Lower leg skin (tissue), 4 donors: ENCODE measurements around the gene ADPGK. TPM values are rescaled to one million over a fixed set of nuclear protein-coding genes. Genes with fewer than 3 reads are reported as not detected.
A peak's percentile ranks its signal among the peaks of the same experiment; 100 is the strongest.
"Not testable (repeated sequence)": the region's sequence is repeated elsewhere in the genome, so short reads cannot be mapped to it uniquely, and the experiment has no call there.

Source experiments
- DNase-seq, 2 donors: peaks; one replicate each; pipeline ENCODE4 v3.0.0-alpha.2; 2019; ENCODE audit warnings: low spot score in 2 of 2
- H3K4me3 ChIP-seq: fragments of 200-600 bp; sonication (generic); 2 replicates; pipeline ENCODE4 v1.5.1; 2017; ENCODE audit warnings: mild to moderate bottlenecking, low read depth; ENCODE audit not compliant: poor library complexity, severe bottlenecking
- POLR2A ChIP-seq, 2 donors: fragments of 450-650 bp; IDR thresholded peaks; one replicate each; pipeline ENCODE4 v1.6.1; 2016 to 2017; ENCODE audit warnings: antibody characterized with exemption in 2 of 2, mild to moderate bottlenecking in 1 of 2, moderate library complexity in 1 of 2
- WGBS, 2 donors: methylation state at CpG; one replicate each; pipeline ENCODE4 v1.1.5; 2018; 5-methylcytosine and 5-hydroxymethylcytosine counted together
- intact Hi-C: fragments of 100-400 bp; cut with DNase I; formaldehyde crosslinking; loops from one replicate; pipeline ENCODE4 v1.15.0; 2023; ENCODE audit warnings: low total_unique reads
- total RNA-seq, 4 donors: library from RNA; depleted of rRNA; stranded (reverse); fragments of >200 nt; gene quantifications; one replicate each; pipeline ENCODE4 v1.1.0, GENCODE V29; 2016
- TF ChIP-seq, protein P1 (sequence below), 3 donors: fragments of 450-650 bp; IDR thresholded peaks; one replicate each; pipeline ENCODE4 v1.5.1; 2016; ENCODE audit warnings: antibody characterized with exemption in 3 of 3, mild to moderate bottlenecking in 3 of 3, moderate library complexity in 2 of 3

Gene ADPGK
- total RNA-seq, 4 donors from 2014 or later = 31.1 to 83.1 (median 43.1) TPM

DNA sequence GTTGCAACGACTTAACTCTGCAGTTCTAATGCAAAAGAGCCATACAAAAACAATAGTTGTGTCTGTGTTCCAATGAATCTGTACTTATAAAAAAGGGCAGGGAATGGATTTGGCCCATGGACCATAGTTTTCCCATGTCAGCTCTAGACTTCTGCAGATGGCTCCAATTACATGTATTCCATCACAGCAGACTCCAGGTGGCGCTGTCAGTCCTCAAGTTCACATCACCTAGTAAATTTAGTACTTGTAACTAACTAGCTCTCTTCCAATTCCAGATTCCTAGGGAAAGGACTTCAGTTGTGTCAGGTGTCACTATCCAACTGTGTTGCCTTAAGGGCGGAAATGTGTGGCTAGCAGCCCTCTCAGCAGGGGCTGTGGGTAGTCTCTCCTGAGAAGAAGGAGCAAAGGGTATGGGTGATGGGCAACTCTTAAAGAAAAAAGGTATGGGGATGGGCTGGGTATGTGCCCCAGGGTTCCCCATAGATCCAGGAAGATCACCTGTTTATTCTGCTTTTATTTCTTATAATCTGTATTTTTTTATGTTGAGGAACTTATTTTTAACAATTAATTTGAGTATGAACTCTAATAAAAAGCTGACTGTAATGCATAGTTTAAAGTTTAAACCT lies 61.4 kb downstream of the ADPGK start:
- 43 to 53% methylated on average over 3 of the region's 3 CpGs for WGBS, 2 donors
- DNase-seq = peak in 1 of 2 donors; percentile 28
- no peak overlapping the region for H3K4me3 ChIP-seq
- TF ChIP-seq, protein P1, sequence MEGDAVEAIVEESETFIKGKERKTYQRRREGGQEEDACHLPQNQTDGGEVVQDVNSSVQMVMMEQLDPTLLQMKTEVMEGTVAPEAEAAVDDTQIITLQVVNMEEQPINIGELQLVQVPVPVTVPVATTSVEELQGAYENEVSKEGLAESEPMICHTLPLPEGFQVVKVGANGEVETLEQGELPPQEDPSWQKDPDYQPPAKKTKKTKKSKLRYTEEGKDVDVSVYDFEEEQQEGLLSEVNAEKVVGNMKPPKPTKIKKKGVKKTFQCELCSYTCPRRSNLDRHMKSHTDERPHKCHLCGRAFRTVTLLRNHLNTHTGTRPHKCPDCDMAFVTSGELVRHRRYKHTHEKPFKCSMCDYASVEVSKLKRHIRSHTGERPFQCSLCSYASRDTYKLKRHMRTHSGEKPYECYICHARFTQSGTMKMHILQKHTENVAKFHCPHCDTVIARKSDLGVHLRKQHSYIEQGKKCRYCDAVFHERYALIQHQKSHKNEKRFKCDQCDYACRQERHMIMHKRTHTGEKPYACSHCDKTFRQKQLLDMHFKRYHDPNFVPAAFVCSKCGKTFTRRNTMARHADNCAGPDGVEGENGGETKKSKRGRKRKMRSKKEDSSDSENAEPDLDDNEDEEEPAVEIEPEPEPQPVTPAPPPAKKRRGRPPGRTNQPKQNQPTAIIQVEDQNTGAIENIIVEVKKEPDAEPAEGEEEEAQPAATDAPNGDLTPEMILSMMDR (IDR thresholded peaks at IDR 0.05) = no peak
- no peak for TF ChIP-seq POLR2A (IDR thresholded peaks at IDR 0.05)
- intact Hi-C loops = no loop called here

DNA sequence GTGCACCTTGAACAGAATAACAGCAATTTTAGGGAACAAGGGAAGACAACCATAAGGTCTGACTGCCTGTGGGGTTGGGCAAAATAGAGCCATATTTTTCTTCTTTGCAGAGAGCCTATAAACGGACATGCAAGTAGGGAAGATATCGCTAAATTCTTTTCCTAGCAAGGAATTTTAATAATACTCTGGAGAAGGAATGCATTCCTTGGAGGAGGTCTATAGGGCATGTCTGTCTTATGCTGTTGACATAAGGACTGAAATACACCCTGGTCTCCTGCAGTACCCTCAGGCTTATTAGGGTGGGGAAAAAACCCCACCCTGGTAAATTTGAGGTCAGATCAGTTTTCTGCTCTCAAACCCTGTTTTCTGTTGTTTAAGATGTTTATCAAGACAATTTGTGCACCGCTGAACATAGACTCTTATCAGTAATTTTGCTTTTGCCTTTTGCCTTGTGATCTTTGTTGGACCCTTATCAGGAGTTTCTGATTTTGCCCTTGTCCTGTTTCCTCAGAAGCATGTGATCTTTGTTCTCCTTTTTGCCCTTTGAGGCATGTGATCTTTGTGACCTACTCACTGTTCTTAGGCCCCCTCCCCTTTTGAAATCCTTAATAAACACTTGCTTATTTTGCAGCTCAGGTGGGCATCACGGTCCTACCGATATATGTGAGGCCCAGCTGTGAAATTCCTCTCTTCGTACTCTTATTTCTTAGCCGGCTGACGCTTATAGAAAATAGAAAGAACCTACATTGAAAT lies 74.8 kb downstream of the ADPGK start:
- intact Hi-C loops, H3K4me3 ChIP-seq, DNase-seq: not testable (repeated sequence)
- 82 to 88% methylated on average over 8 of the region's 8 CpGs for WGBS, 2 donors

DNA sequence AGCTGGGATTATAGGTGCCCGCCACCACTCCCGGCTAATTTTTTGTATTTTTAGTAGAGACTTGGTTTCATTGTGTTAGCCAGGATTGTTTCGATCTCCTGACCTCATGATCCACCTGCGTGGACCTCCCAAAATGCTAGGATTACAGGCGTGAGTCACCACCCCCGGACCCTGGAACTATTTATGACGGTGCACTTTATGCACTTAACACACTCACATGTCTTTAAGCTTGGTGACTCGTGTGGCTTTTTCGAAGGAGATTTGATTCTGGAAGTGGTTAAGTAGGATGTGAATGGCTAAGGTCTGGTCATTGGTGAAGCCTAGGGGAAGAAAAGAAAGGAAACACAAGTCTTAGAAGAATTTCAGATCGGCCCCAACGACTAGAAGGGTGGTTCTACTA lies 77.3 kb downstream of the ADPGK start:
- no peak overlapping the region for H3K4me3 ChIP-seq
- intact Hi-C loops = no loop called here
- TF ChIP-seq POLR2A (IDR thresholded peaks at IDR 0.05) = no peak
- TF ChIP-seq, protein P1 (IDR thresholded peaks at IDR 0.05) = no peak
- DNase-seq = no peak
- 92 to 94% methylated on average over 11 of the region's 11 CpGs for WGBS, 2 donors

Other genes starting within 250 kb of the ADPGK start
- gene GOLGA6B, start 129.1 kb downstream of the ADPGK start, total RNA-seq = under 1 TPM in 1 of 4 donors, not detected in 3; 0.15 TPM
- not detected for gene HIGD2B, start 97.6 kb downstream of the ADPGK start, total RNA-seq
- 10 to 100 TPM; 11.4 to 13.9 (median 11.6) TPM for gene BBS4, start 97.6 kb downstream of the ADPGK start, total RNA-seq